HG03469 (cell line): Measurements from ENCODE around the gene SCN8A.
"Not testable (repeated sequence)": the region's sequence is repeated elsewhere in the genome, so short reads cannot be mapped to it uniquely, and the experiment has no call there.

Experiments used
- ATAC-seq: cut with Tn5 transposase; IDR thresholded peaks from one replicate; pipeline ENCODE4 v1.9.1; 2021; ENCODE audit warnings: mild to moderate bottlenecking, moderate library complexity, moderate number of reproducible peaks; ENCODE audit not compliant: unreplicated experiment

SCN8A gene

GRCh38 chr12:51591016-51591901 lies at the start of gene SCN8A:
SCN8A (plus strand) TSS chr12:51591233; CDS start chr12:51662818, 71,585 bp downstream.
- ATAC-seq, result no peak

GRCh38 chr12:51546097-51546496 lies 44.9 kb upstream of the SCN8A start:
- no peak for ATAC-seq

- ATAC-seq, result no peak
These were observed 43.4 kb upstream of the SCN8A start for GRCh38 chr12:51547606-51548005.

GRCh38 chr12:51548241-51548640 lies 42.8 kb upstream of the SCN8A start:
- ATAC-seq, result no peak

- no peak for ATAC-seq
These were observed 41.4 kb upstream of the SCN8A start for GRCh38 chr12:51549637-51550036.

- ATAC-seq, result not testable (repeated sequence)
These were observed 22.6 kb upstream of the SCN8A start for GRCh38 chr12:51568271-51569032.

GRCh38 chr12:51579321-51579850 lies 11.6 kb upstream of the SCN8A start:
- no peak for ATAC-seq

- no peak for ATAC-seq
These were observed 2.0 kb upstream of the SCN8A start for GRCh38 chr12:51589060-51589459.

- ATAC-seq, result no peak
These were observed 1.4 kb upstream of the SCN8A start for GRCh38 chr12:51589557-51590176.

- no peak for ATAC-seq
These were observed 552 bp upstream of the SCN8A start for GRCh38 chr12:51590347-51591015.

GRCh38 chr12:51592034-51592705 lies 1.1 kb downstream of the SCN8A start:
- ATAC-seq, result no peak

- ATAC-seq, result no peak
These were observed 2.0 kb downstream of the SCN8A start for GRCh38 chr12:51593021-51593420.

- no peak for ATAC-seq
These were observed 2.5 kb downstream of the SCN8A start for GRCh38 chr12:51593539-51593938.

GRCh38 chr12:51598156-51598555 lies 7.1 kb downstream of the SCN8A start:
- no peak for ATAC-seq

GRCh38 chr12:51600721-51601120 lies 9.7 kb downstream of the SCN8A start:
- no peak for ATAC-seq

- ATAC-seq, result no peak
These were observed 10.2 kb downstream of the SCN8A start for GRCh38 chr12:51601241-51601640.

GRCh38 chr12:51605896-51606295 lies 14.9 kb downstream of the SCN8A start:
- not testable (repeated sequence) for ATAC-seq

- not testable (repeated sequence) for ATAC-seq
These were observed 16.2 kb downstream of the SCN8A start for GRCh38 chr12:51607197-51607596.

GRCh38 chr12:51620448-51620847 lies 29.4 kb downstream of the SCN8A start:
- no peak for ATAC-seq
